ENCODE data around the gene CDCA8.
"Not testable (repeated sequence)": the region's sequence is repeated elsewhere in the genome, so short reads cannot be mapped to it uniquely, and the experiment has no call there.

CDCA8 gene

GRCh38 chr1:37672136-37672870 is 20.0 kb upstream of the CDCA8 start:
- in situ Hi-C loops (cut with HindIII; ENCODE audit: low sequenced_read_pairs), result no loop called here

- in situ Hi-C loops (cut with HindIII; ENCODE audit: low sequenced_read_pairs), result no loop called here
These were observed 18.4 kb upstream of the CDCA8 start for GRCh38 chr1:37673920-37674319.

GRCh38 chr1:37676281-37677142 is 15.8 kb upstream of the CDCA8 start:
- in situ Hi-C loops (cut with HindIII; ENCODE audit: low sequenced_read_pairs), result loop anchor here (5.0 kb wide), 1 partner anchor 234 kb away; no protein-coding TSS in a partner anchor

- in situ Hi-C loops (cut with HindIII; ENCODE audit: low sequenced_read_pairs), result loop anchor here (5.0 kb wide), 1 partner anchor 235 kb away; no protein-coding TSS in a partner anchor
These were observed 15.2 kb upstream of the CDCA8 start for GRCh38 chr1:37677143-37677439.

- in situ Hi-C loops (cut with HindIII; ENCODE audit: low sequenced_read_pairs), result loop anchor here (5.0 kb wide), 1 partner anchor 236 kb away; no protein-coding TSS in a partner anchor
These were observed 14.5 kb upstream of the CDCA8 start for GRCh38 chr1:37677808-37678207.

GRCh38 chr1:37680933-37681332 is 11.4 kb upstream of the CDCA8 start:
- in situ Hi-C loops (cut with HindIII; ENCODE audit: low sequenced_read_pairs), result loop anchor here (5.0 kb wide), 1 partner anchor 84 kb away; the partner anchor contains the start of gene GNL2

GRCh38 chr1:37682334-37682987 is 9.9 kb upstream of the CDCA8 start:
- in situ Hi-C loops (cut with HindIII; ENCODE audit: low sequenced_read_pairs), result loop anchor here (5.0 kb wide), 1 partner anchor 85 kb away; the partner anchor contains the start of gene GNL2

- in situ Hi-C loops (cut with HindIII; ENCODE audit: low sequenced_read_pairs), result loop anchor here (5.0 kb wide), 1 partner anchor 87 kb away; the partner anchor contains the start of gene GNL2
These were observed 8.1 kb upstream of the CDCA8 start for GRCh38 chr1:37684182-37684581.

GRCh38 chr1:37685722-37686121 is 6.6 kb upstream of the CDCA8 start:
- in situ Hi-C loops (cut with HindIII; ENCODE audit: low sequenced_read_pairs), result no loop called here

- in situ Hi-C loops (cut with HindIII; ENCODE audit: low sequenced_read_pairs), result not testable (repeated sequence)
These were observed 4.6 kb upstream of the CDCA8 start for GRCh38 chr1:37687764-37688163.

- in situ Hi-C loops (cut with HindIII; ENCODE audit: low sequenced_read_pairs), result no loop called here
These were observed 3.4 kb upstream of the CDCA8 start for GRCh38 chr1:37688926-37689325.

- in situ Hi-C loops (cut with HindIII; ENCODE audit: low sequenced_read_pairs), result no loop called here
These were observed 729 bp upstream of the CDCA8 start for GRCh38 chr1:37691497-37692077.

- in situ Hi-C loops (cut with HindIII; ENCODE audit: low sequenced_read_pairs), result no loop called here
These were observed 489 bp downstream of the CDCA8 start for GRCh38 chr1:37692834-37693175.

GRCh38 chr1:37697090-37697489 is 4.8 kb downstream of the CDCA8 start:
- in situ Hi-C loops (cut with HindIII; ENCODE audit: low sequenced_read_pairs), result no loop called here

- in situ Hi-C loops (cut with HindIII; ENCODE audit: low sequenced_read_pairs), result no loop called here
These were observed 5.4 kb downstream of the CDCA8 start for GRCh38 chr1:37697737-37698136.

GRCh38 chr1:37699147-37699546 is 6.8 kb downstream of the CDCA8 start:
- in situ Hi-C loops (cut with HindIII; ENCODE audit: low sequenced_read_pairs), result no loop called here

GRCh38 chr1:37701051-37701450 is 8.7 kb downstream of the CDCA8 start:
- in situ Hi-C loops (cut with HindIII; ENCODE audit: low sequenced_read_pairs), result no loop called here

GRCh38 chr1:37703061-37703460 is 10.7 kb downstream of the CDCA8 start:
- in situ Hi-C loops (cut with HindIII; ENCODE audit: low sequenced_read_pairs), result no loop called here

GRCh38 chr1:37704966-37705365 is 12.7 kb downstream of the CDCA8 start:
- in situ Hi-C loops (cut with HindIII; ENCODE audit: low sequenced_read_pairs), result no loop called here

- in situ Hi-C loops (cut with HindIII; ENCODE audit: low sequenced_read_pairs), result no loop called here
These were observed 13.1 kb downstream of the CDCA8 start for GRCh38 chr1:37705399-37705798.

- in situ Hi-C loops (cut with HindIII; ENCODE audit: low sequenced_read_pairs), result no loop called here
These were observed 16.2 kb downstream of the CDCA8 start for GRCh38 chr1:37708471-37708870.
